ENCODE data around the gene VEZF1. TPM values are rescaled to one million over a fixed set of nuclear protein-coding genes. Genes with fewer than 3 reads are reported as not detected.

Gene VEZF1
- total and polyA plus RNA-seq, 2 donors (not counting 3 experiments of a cell fraction or from before 2014, with no cell fraction given): 27.8 to 59.0 TPM

DNA sequence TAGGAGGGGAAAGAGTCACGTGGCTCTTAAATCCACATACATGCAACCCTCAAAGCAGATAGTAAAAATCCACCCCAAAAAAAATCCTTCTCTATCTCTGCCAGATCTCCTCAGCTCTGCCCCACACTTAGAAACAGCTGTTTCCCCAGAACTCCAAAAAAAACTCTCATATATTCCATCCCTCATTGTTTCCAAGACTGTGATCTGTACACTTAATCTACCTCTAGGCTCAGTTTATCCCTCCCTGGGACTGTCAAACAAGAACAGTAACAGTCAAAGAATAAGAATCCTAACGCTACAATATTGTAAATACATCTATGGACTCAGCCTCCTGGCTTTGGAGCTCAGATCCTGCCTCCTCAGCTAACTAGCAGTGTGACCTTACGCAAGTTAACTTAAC is 44.4 kb downstream of the VEZF1 start:
- Histone ChIP-seq H4K20me1 (replicated peaks; ENCODE audit: control insufficient read depth, extremely low read depth, insufficient read depth, low read length) (no peaks in the 10 kb centered on the region), H2AFZ (ENCODE audit: low read depth, low read length) (no peak overlapping the region), H3K9ac (replicated peaks; ENCODE audit: extremely low read depth, insufficient read depth, low read length) (no peak overlapping the region), H3K27ac (ENCODE audit: insufficient read depth, low read depth, low read length) (no peak overlapping the region), H3K4me3 (replicated peaks in 1 of 3; ENCODE audit: insufficient read depth in 1 of 3, low read depth in 1 of 3, low read length in 3 of 3) (no peak overlapping the region), H3K4me1 (ENCODE audit: control insufficient read depth, extremely low read depth, insufficient read depth, low read length) (peaks cover 18% of the 10 kb centered on the region), H3K9me3 (replicated peaks; ENCODE audit: control insufficient read depth, insufficient read depth, low read length) (no peaks in the 10 kb centered on the region), H3K4me2 (ENCODE audit: insufficient read depth, low read length) (no peak overlapping the region), H3K9me1 (replicated peaks; ENCODE audit: control insufficient read depth, extremely low read depth, insufficient read depth, low read length) (no peaks in the 10 kb centered on the region), H3K79me2 (ENCODE audit: control insufficient read depth, insufficient read depth, low read length) (no peaks in the 10 kb centered on the region), H3K36me3 (ENCODE audit: control insufficient read depth in 2 of 2, extremely low read depth in 1 of 2, insufficient read depth in 2 of 2, low read length in 2 of 2) (no peaks in the 10 kb centered on the region), H3K27me3 (ENCODE audit: control insufficient read depth in 2 of 2, insufficient read depth in 2 of 2, low read length in 2 of 2) (no peaks in the 10 kb centered on the region)
- dilution Hi-C loops (cut with MboI; ENCODE audit: extremely low pct_ligation_motif_present, low sequenced_read_pairs): no loop called here
- ChIA-PET POLR2A (no interaction called here), CTCF (interaction anchor here (1.0 to 2.3 kb wide), 3 partner anchors 9 to 12 kb away, joined by 3 to 11 read pairs (median 10); partner anchors contain the start of gene CUEDC1)
- FAIRE-seq (no peak), DNase-seq (ENCODE audit: low read depth, low spot score) (no peak)
- intact Hi-C loops (cut with micrococcal nuclease): no loop called here
- no TSS peak for BruUV-seq (replicated peaks)
- TF ChIP-seq FOS (IDR thresholded peaks at IDR 0.05; ENCODE audit: borderline replicate concordance, insufficient read depth, low read length) (no peak), EZH2 (IDR thresholded peaks at IDR 0.05; ENCODE audit: borderline replicate concordance, low read depth, low read length, severe bottlenecking) (no peak), MYC (IDR thresholded peaks at IDR 0.05; ENCODE audit: low read depth, low read length) (no peak), GATA2 (IDR thresholded peaks at IDR 0.05; ENCODE audit: insufficient read depth, insufficient read length, low read depth, low read length) (no peak), POLR2A (IDR thresholded peaks at IDR 0.05; ENCODE audit: low read depth, low read length) (no peak), JUN (IDR thresholded peaks at IDR 0.05; ENCODE audit: borderline replicate concordance, insufficient read depth, insufficient read length, low read depth) (no peak), POLR2AphosphoS5 (IDR thresholded peaks at IDR 0.05; ENCODE audit: insufficient read depth, low read depth, low read length) (no peak)
- TF ChIP-seq, protein P1, sequence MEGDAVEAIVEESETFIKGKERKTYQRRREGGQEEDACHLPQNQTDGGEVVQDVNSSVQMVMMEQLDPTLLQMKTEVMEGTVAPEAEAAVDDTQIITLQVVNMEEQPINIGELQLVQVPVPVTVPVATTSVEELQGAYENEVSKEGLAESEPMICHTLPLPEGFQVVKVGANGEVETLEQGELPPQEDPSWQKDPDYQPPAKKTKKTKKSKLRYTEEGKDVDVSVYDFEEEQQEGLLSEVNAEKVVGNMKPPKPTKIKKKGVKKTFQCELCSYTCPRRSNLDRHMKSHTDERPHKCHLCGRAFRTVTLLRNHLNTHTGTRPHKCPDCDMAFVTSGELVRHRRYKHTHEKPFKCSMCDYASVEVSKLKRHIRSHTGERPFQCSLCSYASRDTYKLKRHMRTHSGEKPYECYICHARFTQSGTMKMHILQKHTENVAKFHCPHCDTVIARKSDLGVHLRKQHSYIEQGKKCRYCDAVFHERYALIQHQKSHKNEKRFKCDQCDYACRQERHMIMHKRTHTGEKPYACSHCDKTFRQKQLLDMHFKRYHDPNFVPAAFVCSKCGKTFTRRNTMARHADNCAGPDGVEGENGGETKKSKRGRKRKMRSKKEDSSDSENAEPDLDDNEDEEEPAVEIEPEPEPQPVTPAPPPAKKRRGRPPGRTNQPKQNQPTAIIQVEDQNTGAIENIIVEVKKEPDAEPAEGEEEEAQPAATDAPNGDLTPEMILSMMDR (IDR thresholded peaks at IDR 0.05; ENCODE audit: extremely low read depth in 1 of 2, insufficient read depth in 1 of 2, low read depth in 1 of 2, low read length in 2 of 2): no peak
- TF ChIP-seq, protein P2, sequence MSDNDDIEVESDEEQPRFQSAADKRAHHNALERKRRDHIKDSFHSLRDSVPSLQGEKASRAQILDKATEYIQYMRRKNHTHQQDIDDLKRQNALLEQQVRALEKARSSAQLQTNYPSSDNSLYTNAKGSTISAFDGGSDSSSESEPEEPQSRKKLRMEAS (IDR thresholded peaks at IDR 0.05; ENCODE audit: insufficient read depth, insufficient read length): no peak

All from endothelial cell of umbilical vein (primary cell).